Endodermal cell (in vitro differentiated cells): ENCODE data around the gene RNF41. TPM values are rescaled to one million over a fixed set of nuclear protein-coding genes. Genes with fewer than 3 reads are reported as not detected.

ENCODE experiments used
- DNase-seq: peaks from one replicate; pipeline ENCODE4 v3.0.0-alpha.2; 2017
- H3K27ac ChIP-seq: 2 replicates; pipeline ENCODE4 v1.5.1; 2013; ENCODE audit warnings: mild to moderate bottlenecking, low read depth, low read length, moderate library complexity
- H3K27me3 ChIP-seq: 2 replicates; pipeline ENCODE4 v1.6.1; 2013; ENCODE audit warnings: mild to moderate bottlenecking, low read length, moderate library complexity; ENCODE audit not compliant: insufficient read depth, control insufficient read depth, poor library complexity, severe bottlenecking
- H3K36me3 ChIP-seq: 2 replicates; pipeline ENCODE4 v1.7.0; 2013; ENCODE audit warnings: mild to moderate bottlenecking, low read length, moderate library complexity; ENCODE audit not compliant: control insufficient read depth, insufficient read depth
- H3K4me1 ChIP-seq: one replicate; pipeline ENCODE4 v1.7.0; 2013; ENCODE audit warnings: low read length; ENCODE audit not compliant: control insufficient read depth, insufficient read depth
- H3K4me3 ChIP-seq: 2 replicates; pipeline ENCODE4 v1.5.1; 2013; ENCODE audit warnings: mild to moderate bottlenecking, low read length, moderate library complexity
- H3K9ac ChIP-seq: 2 replicates; pipeline ENCODE4 v1.6.1; 2013; ENCODE audit warnings: mild to moderate bottlenecking, low read length, moderate library complexity; ENCODE audit not compliant: poor library complexity, severe bottlenecking; ENCODE audit errors: extremely low read depth
- H3K9me3 ChIP-seq: 2 replicates; pipeline ENCODE4 v1.6.1; 2013; ENCODE audit warnings: mild to moderate bottlenecking, low read length, moderate library complexity; ENCODE audit not compliant: control insufficient read depth
- H3K27ac Mint-ChIP-seq: 2 replicates; pipeline ENCODE4 v1.8.0; 2020; ENCODE audit warnings: mixed read lengths
- H3K27me3 Mint-ChIP-seq: 2 replicates; pipeline ENCODE4 v1.8.0; 2021; ENCODE audit warnings: mild to moderate bottlenecking, mixed read lengths; ENCODE audit not compliant: insufficient read depth
- H3K36me3 Mint-ChIP-seq: 2 replicates; pipeline ENCODE4 v1.8.0; 2020; ENCODE audit warnings: low read depth, mixed read lengths
- H3K4me1 Mint-ChIP-seq: 2 replicates; pipeline ENCODE4 v1.8.0; 2020; ENCODE audit warnings: mixed read lengths
- H3K4me3 Mint-ChIP-seq: 2 replicates; pipeline ENCODE4 v1.8.0; 2020; ENCODE audit warnings: mild to moderate bottlenecking, moderate library complexity, mixed read lengths
- H3K9me3 Mint-ChIP-seq: 2 replicates; pipeline ENCODE4 v1.8.0; 2020; ENCODE audit warnings: mild to moderate bottlenecking, mixed read lengths
- WGBS, 2 experiments: methylation state at CpG; one replicate each; pipeline versions ENCODE4 v1.1.5 to v1.1.7; 2013; ENCODE audit warnings: missing lambda C conversion rate in 2 of 2, mixed read lengths in 1 of 2; ENCODE audit not compliant: insufficient coverage in 1 of 2, insufficient read length in 1 of 2; 5-methylcytosine and 5-hydroxymethylcytosine counted together
- total RNA-seq, 2 donors: library from RNA; stranded (reverse); fragmentation: NEBNext Ultra II Directional in 1 of 2; extraction: Animal tissue kit (Norgen Biotek cat#: 25700) in 1 of 2; gene quantifications; 2 replicates in 1 of 2; 3 replicates in 1 of 2; pipeline ENCODE4 v1.2.1, GENCODE V29; 2021
- TF ChIP-seq, protein P1 (sequence below): fragments of 200-600 bp; sonication (generic); conservative IDR thresholded peaks from 2 replicates; pipeline ENCODE4 v1.5.0; 2021; ENCODE audit warnings: antibody characterized with exemption, mild to moderate bottlenecking

RNF41 gene
- total RNA-seq, 2 donors from 2014 or later = 45.8 to 48.9 TPM

DNA sequence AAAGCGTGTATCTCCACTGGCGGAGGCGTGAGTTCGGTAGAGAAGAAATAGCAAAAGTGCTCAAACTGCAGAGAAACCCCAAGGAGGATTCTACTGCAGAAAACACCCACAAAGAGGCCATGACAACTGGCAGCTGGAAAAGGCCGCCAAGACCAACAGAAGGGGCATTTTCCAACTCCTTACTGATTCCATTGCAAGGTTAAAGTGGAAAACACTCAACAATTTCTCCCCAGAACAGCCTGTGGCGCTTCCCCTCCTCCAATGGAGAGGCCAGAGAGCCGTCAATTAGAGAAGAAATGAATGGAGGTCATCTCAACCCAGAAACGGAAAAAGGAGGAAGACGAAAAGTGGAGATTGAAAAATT, 37.1 kb upstream of the RNF41 start:
- Mint-ChIP-seq H3K4me1 (peaks cover 19% of the 10 kb centered on the region), H3K27me3 (no peaks in the 10 kb centered on the region), H3K9me3 (no peaks in the 10 kb centered on the region), H3K36me3 (peaks cover 23% of the 10 kb centered on the region), H3K4me3 (peak overlapping the region; percentile 95), H3K27ac (peak overlapping the region; percentile 85)
- Histone ChIP-seq H3K4me1 (no peaks in the 10 kb centered on the region), H3K27me3 (no peaks in the 10 kb centered on the region), H3K27ac (peak overlapping the region; percentile 41), H3K4me3 (peak overlapping the region; percentile 96), H3K9me3 (no peaks in the 10 kb centered on the region), H3K9ac (peak overlapping the region; percentile 53), H3K36me3 (peaks cover 29% of the 10 kb centered on the region)
- no peak for DNase-seq
- TF ChIP-seq, protein P1, sequence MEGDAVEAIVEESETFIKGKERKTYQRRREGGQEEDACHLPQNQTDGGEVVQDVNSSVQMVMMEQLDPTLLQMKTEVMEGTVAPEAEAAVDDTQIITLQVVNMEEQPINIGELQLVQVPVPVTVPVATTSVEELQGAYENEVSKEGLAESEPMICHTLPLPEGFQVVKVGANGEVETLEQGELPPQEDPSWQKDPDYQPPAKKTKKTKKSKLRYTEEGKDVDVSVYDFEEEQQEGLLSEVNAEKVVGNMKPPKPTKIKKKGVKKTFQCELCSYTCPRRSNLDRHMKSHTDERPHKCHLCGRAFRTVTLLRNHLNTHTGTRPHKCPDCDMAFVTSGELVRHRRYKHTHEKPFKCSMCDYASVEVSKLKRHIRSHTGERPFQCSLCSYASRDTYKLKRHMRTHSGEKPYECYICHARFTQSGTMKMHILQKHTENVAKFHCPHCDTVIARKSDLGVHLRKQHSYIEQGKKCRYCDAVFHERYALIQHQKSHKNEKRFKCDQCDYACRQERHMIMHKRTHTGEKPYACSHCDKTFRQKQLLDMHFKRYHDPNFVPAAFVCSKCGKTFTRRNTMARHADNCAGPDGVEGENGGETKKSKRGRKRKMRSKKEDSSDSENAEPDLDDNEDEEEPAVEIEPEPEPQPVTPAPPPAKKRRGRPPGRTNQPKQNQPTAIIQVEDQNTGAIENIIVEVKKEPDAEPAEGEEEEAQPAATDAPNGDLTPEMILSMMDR = no peak
- 42 to 47% methylated on average over 7 to 9 of the region's 9 CpGs for WGBS, 2 experiments

DNA sequence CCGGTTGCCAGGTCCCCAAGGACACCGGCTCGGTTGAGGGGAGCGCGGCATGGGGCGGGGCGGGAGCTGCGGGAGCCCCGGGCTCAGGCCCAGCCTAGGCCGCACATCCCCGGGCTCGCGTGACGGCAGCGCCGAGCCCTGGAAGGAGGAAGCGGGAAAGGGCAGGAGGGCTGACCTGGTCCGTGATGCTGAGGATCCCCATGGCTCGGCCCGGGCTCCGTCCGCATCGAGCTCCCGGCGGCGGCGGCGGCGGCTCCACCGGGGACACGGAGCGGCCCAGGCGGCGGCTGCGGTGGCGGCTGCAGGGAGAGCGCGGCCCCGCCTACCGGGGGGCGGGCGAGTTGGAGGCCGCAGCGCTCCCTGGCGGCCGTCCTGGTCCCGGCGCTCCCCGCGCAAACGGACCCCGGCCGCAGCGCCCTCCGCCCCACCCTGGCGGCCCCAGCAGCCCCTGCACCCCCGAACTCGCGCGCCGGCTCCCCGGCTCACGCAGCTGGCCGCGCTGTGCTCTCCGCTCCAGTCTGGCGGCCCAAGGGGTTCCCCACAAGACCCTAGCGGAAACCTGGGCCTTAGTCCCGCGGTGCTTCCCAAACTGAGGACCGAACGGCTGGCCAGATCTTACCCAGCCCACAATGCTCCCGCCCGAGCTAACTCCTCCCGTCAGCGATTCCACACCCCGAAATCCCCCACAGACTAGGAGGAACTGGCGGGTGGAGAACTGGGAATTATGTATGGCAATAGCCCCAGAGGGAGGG, 36.5 kb upstream of the RNF41 start, which contains the start of gene ANKRD52:
TSS of gene ANKRD52 (minus strand) at position 317 of the 752 bp plus-strand sequence. CDS start at position 202, 115 bp downstream.
- H3K27me3 ChIP-seq = no peaks in the 10 kb centered on the region
- H3K36me3 ChIP-seq = peaks cover 35% of the 10 kb centered on the region
- TF ChIP-seq, protein P1 = peak; percentile 86
- no peaks in the 10 kb centered on the region for H3K9me3 ChIP-seq
- H3K27me3 Mint-ChIP-seq = no peaks in the 10 kb centered on the region
- peak within 1 kb of the TSS; percentile 96 for H3K4me3 ChIP-seq
- H3K4me3 Mint-ChIP-seq = peak within 1 kb of the TSS; percentile 95
- WGBS, 2 experiments = 0 to 1% methylated on average over 29 to 78 of the region's 78 CpGs
- peak within 1 kb of the TSS; percentile 41 for H3K27ac ChIP-seq
- no peaks in the 10 kb centered on the region for H3K9me3 Mint-ChIP-seq
- DNase-seq = peak; percentile 92
- H3K4me1 ChIP-seq = no peaks in the 10 kb centered on the region
- H3K27ac Mint-ChIP-seq = peak within 1 kb of the TSS; percentile 85
- H3K4me1 Mint-ChIP-seq = peaks cover 19% of the 10 kb centered on the region
- peaks cover 29% of the 10 kb centered on the region for H3K36me3 Mint-ChIP-seq
- peak within 1 kb of the TSS; percentile 59 for H3K9ac ChIP-seq

DNA sequence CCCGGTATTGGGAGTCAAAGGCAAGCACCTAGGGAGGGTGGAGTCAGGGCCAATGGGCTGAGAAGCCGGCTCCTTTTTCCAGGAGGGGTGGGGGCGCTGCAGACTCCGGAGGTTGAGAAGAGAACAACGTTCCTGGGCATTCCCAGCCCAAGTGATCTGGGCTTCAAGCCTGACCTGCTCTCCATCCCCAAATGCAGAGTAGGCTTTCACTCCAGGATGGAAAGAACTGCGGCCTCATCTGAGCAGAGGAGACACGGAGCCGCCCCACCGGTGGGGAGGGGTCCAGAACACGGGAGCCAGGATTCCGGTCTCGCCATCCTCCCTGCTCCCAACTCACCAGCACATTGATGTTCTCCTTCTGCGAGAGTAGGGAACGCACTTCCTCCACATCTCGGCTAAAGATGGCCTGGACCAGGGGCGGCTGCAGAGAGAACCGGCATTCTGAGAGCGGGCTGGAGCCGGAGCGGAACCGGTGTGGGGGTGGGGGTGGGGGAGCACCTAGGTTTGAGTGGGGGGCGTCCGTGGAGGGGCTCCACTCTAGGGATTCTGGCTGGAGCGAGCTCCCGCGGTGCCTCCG, 35.9 kb upstream of the RNF41 start:
- Histone ChIP-seq H3K4me1 (no peaks in the 10 kb centered on the region), H3K27ac (no peak overlapping the region)
- peak overlapping the region; percentile 84 for H3K27ac Mint-ChIP-seq

More for the DNA sequence above, 35.9 kb upstream of the RNF41 start:
- Mint-ChIP-seq H3K4me1 (peaks cover 19% of the 10 kb centered on the region), H3K27me3 (no peaks in the 10 kb centered on the region), H3K36me3 (peaks cover 35% of the 10 kb centered on the region), H3K9me3 (no peaks in the 10 kb centered on the region), H3K4me3 (peak overlapping the region; percentile 95)
- H3K9me3 ChIP-seq = no peaks in the 10 kb centered on the region
- peak; percentile 93 for DNase-seq
- peak overlapping the region; percentile 96 for H3K4me3 ChIP-seq
- 0 to 1% methylated on average over 15 to 25 of the region's 27 CpGs for WGBS, 2 experiments
- TF ChIP-seq, protein P1 = no peak
- peak overlapping the region; percentile 59 for H3K9ac ChIP-seq
- no peaks in the 10 kb centered on the region for H3K27me3 ChIP-seq
- peaks cover 41% of the 10 kb centered on the region for H3K36me3 ChIP-seq
